Measurements from ENCODE around the gene NOX5. TPM values are rescaled to one million over a fixed set of nuclear protein-coding genes. Genes with fewer than 3 reads are reported as not detected.

The NOX5 gene
- total and polyA plus RNA-seq, 2 of the 13 experiments (the other 11 are each of a cell fraction or from before 2014, with no cell fraction given): not detected

GRCh38 chr15:69038508-69038907 lies 24.0 kb downstream of the NOX5 start:
- Histone ChIP-seq H3K27ac (ENCODE audit: extremely low read length, insufficient read depth, low read length) (no peak overlapping the region), H3K9me3 (ENCODE audit: low read length) (no peaks in the 10 kb centered on the region), H4K20me1 (ENCODE audit: insufficient read depth, low read length) (no peaks in the 10 kb centered on the region), H3K4me3 (replicated peaks in 1 of 3; ENCODE audit: insufficient read depth in 1 of 3, low read depth in 2 of 3, low read length in 3 of 3) (no peak overlapping the region), H3K79me2 (ENCODE audit: insufficient read depth, low read length) (no peaks in the 10 kb centered on the region), H3K27me3 (ENCODE audit: control insufficient read depth in 1 of 2, insufficient read depth in 2 of 2, low read length in 2 of 2) (peaks cover 0 to 4% of the 10 kb centered on the region in 2 experiments; a peak in 1 of 5 replicates), H3K9ac (ENCODE audit: insufficient read depth, low read depth, low read length) (no peak overlapping the region), H3K36me3 (replicated peaks in 1 of 2; ENCODE audit: control insufficient read depth in 1 of 2, insufficient read depth in 2 of 2, low read length in 2 of 2) (no peaks in the 10 kb centered on the region), H3K4me1 (ENCODE audit: insufficient read depth, low read length) (no peaks in the 10 kb centered on the region), H3K4me2 (ENCODE audit: low read depth, low read length) (no peak overlapping the region), H2AFZ (ENCODE audit: low read length) (no peak overlapping the region)
- in situ Hi-C loops (cut with HindIII; ENCODE audit: extremely low pct_ligation_motif_present, low pct_unique_long_range_greater_than_20kb) (no loop called here), intact Hi-C loops (cut with micrococcal nuclease; ENCODE audit: unreplicated experiment) (no loop called here)
- CTCF ChIA-PET (ENCODE audit: low intra/inter-chr PET ratio, low total read pairs): no interaction called here
- DNase-seq (ENCODE audit: low spot score) (no peak), ATAC-seq (no peak), FAIRE-seq (no peak)
- WGBS (ENCODE audit: low lambda C conversion rate): 8% methylated on average over 2 of the region's 3 CpGs
- POLR2A ChIA-PET: no interaction called here
- BruUV-seq (replicated peaks): no TSS peak
- TF ChIP-seq ELF3 (CRISPR knock-in tag; IDR thresholded peaks at IDR 0.05) (no peak), RERE (CRISPR knock-in tag; IDR thresholded peaks at IDR 0.05; ENCODE audit: low read depth) (no peak), DNMT1 (CRISPR knock-in tag; IDR thresholded peaks at IDR 0.05) (no peak)
- TF ChIP-seq, protein P1, sequence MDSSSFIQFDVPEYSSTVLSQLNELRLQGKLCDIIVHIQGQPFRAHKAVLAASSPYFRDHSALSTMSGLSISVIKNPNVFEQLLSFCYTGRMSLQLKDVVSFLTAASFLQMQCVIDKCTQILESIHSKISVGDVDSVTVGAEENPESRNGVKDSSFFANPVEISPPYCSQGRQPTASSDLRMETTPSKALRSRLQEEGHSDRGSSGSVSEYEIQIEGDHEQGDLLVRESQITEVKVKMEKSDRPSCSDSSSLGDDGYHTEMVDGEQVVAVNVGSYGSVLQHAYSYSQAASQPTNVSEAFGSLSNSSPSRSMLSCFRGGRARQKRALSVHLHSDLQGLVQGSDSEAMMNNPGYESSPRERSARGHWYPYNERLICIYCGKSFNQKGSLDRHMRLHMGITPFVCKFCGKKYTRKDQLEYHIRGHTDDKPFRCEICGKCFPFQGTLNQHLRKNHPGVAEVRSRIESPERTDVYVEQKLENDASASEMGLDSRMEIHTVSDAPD (CRISPR knock-in tag; IDR thresholded peaks at IDR 0.05): no peak
- TF ChIP-seq, protein P2, sequence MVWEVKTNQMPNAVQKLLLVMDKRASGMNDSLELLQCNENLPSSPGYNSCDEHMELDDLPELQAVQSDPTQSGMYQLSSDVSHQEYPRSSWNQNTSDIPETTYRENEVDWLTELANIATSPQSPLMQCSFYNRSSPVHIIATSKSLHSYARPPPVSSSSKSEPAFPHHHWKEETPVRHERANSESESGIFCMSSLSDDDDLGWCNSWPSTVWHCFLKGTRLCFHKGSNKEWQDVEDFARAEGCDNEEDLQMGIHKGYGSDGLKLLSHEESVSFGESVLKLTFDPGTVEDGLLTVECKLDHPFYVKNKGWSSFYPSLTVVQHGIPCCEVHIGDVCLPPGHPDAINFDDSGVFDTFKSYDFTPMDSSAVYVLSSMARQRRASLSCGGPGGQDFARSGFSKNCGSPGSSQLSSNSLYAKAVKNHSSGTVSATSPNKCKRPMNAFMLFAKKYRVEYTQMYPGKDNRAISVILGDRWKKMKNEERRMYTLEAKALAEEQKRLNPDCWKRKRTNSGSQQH (CRISPR knock-in tag; IDR thresholded peaks at IDR 0.05; ENCODE audit: low read depth): no peak
